HepG2 (cell line): ENCODE results near the gene VPS25. TPM values are rescaled to one million over a fixed set of nuclear protein-coding genes. Genes with fewer than 3 reads are reported as not detected.
A peak's percentile ranks its signal among the peaks of the same experiment; 100 is the strongest.

Experiments
- GABPA ChIP-seq, 2 experiments: IDR thresholded peaks; 2 replicates each; pipeline ENCODE4 v1.6.1; 2011 to 2016; ENCODE audit warnings: low read depth in 2 of 2, low read length in 1 of 2, missing biosample characterization in 1 of 2, missing genetic modification characterization in 1 of 2
- MEIS2 ChIP-seq: sonication (generic); formaldehyde crosslinking; IDR thresholded peaks from 2 replicates; pipeline ENCODE4 v1.9.0; 2021; ENCODE audit warnings: mild to moderate bottlenecking, missing genetic modification reagents
- NCOA5 ChIP-seq: sonication (generic); formaldehyde crosslinking; IDR thresholded peaks from 2 replicates; pipeline ENCODE4 v1.4.0; 2020; ENCODE audit warnings: missing genetic modification reagents
- ZFP82 ChIP-seq: sonication (generic); formaldehyde crosslinking; IDR thresholded peaks from 2 replicates; pipeline ENCODE4 v1.5.1; 2020; ENCODE audit warnings: mild to moderate bottlenecking, missing genetic modification reagents, borderline replicate concordance
- ZNF136 ChIP-seq: sonication (generic); formaldehyde crosslinking; IDR thresholded peaks from 2 replicates; pipeline ENCODE4 v1.8.1; 2022; ENCODE audit warnings: low read depth, mild to moderate bottlenecking, moderate library complexity, missing genetic modification reagents
- ZNF569 ChIP-seq: sonication (generic); formaldehyde crosslinking; IDR thresholded peaks from 2 replicates; pipeline ENCODE4 v1.5.0; 2020; ENCODE audit warnings: mild to moderate bottlenecking, missing genetic modification reagents, moderate library complexity, borderline replicate concordance
- ZNF709 ChIP-seq: sonication (generic); formaldehyde crosslinking; IDR thresholded peaks from 2 replicates; pipeline ENCODE4 v1.5.0; 2020; ENCODE audit warnings: mild to moderate bottlenecking, missing genetic modification reagents
- polyA plus RNA-seq, 8 experiments: library from polyadenylated mRNA; depleted of rRNA in 3 of 8; stranded (reverse) in 7 of 8; unstranded in 1 of 8; fragments of >200 nt; fragmentation: Illumina TruSeq in 4 of 8; extraction: Trizol in 4 of 8; gene quantifications; 2 replicates each; pipeline versions ENCODE4 v1.2.1 to v1.2.3, GENCODE V29; 2011 to 2016; ENCODE audit warnings: low read depth in 4 of 8, missing spikeins in 1 of 8, mixed read lengths in 1 of 8; ENCODE audit not compliant: insufficient read depth in 1 of 8
- total RNA-seq, 5 experiments: library from RNA; depleted of rRNA; stranded (reverse); fragments of >200 nt; fragmentation: Illumina TruSeq; extraction: Trizol; gene quantifications; 2 replicates each; pipeline ENCODE4 v1.2.3, GENCODE V29; 2016; ENCODE audit warnings: low read depth in 1 of 5
- TF ChIP-seq, protein P1 (sequence below): sonication (generic); formaldehyde crosslinking; IDR thresholded peaks from 2 replicates; pipeline ENCODE4 v1.4.0; 2020; ENCODE audit warnings: missing genetic modification reagents, borderline replicate concordance
- TF ChIP-seq, protein P2 (sequence below): sonication (generic); formaldehyde crosslinking; IDR thresholded peaks from 2 replicates; pipeline ENCODE4 v1.5.0; 2020; ENCODE audit warnings: missing genetic modification reagents, mild to moderate bottlenecking, borderline replicate concordance
- TF ChIP-seq, protein P3 (sequence below): IDR thresholded peaks from 2 replicates; pipeline ENCODE4 v1.6.1; 2016; ENCODE audit warnings: low read depth, control low read depth
- TF ChIP-seq, protein P4 (sequence below): sonication (generic); formaldehyde crosslinking; IDR thresholded peaks from 2 replicates; pipeline ENCODE4 v1.4.0; 2020; ENCODE audit warnings: missing genetic modification reagents
- TF ChIP-seq, protein P5 (sequence below): sonication (generic); formaldehyde crosslinking; IDR thresholded peaks from 2 replicates; pipeline ENCODE4 v1.4.0; 2020; ENCODE audit warnings: low read depth, mild to moderate bottlenecking, missing genetic modification reagents

Gene VPS25
- total and polyA plus RNA-seq, 2 of the 13 experiments (the other 11 are each of a cell fraction or from before 2014, with no cell fraction given): 161 to 249 TPM

DNA sequence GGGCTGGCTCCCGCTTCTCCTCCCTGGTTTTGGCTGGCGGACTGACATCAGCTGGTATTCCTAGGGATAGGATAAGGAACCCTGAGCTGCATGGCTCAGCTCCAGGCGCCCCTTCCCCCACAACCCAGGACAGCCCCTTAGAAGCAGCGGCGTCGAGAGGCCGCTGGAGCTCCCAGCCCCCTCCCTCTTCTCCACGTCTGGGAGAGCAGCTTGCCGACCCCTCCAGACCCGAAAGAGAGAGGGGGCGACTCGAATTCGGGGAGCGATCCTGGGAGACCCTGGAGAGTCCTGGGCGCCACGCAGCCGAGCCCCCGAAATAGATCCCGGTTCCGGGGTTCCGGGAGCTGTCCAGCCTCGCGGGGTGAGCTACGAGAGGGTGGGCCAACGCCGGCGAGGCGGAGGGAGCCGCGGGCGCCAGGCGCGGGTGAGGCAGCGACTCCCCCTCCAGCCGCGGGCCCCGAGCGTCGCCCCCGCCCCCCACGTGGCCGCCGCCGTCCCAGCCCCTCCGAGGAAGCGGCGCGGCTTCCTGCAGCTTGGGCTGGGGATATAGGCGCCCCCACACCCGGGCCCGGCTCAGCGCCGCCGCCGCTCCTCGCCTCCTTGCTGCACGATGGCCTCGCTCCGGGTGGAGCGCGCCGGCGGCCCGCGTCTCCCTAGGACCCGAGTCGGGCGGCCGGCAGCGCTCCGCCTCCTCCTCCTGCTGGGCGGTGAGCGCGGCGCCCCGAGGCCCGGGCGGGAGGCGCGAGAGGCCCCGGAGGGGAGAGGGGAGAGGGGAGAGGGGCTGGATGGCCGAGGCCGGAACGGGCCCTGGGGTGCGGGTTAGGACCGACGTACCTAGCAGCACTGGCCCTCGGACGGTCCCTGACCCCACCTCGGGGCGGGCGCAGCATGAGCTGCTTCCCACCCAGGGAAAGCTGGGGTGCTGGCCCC lies 12.3 kb upstream of the VPS25 start, which contains the start of gene RAMP2 (continued):
- TF ChIP-seq, protein P1, sequence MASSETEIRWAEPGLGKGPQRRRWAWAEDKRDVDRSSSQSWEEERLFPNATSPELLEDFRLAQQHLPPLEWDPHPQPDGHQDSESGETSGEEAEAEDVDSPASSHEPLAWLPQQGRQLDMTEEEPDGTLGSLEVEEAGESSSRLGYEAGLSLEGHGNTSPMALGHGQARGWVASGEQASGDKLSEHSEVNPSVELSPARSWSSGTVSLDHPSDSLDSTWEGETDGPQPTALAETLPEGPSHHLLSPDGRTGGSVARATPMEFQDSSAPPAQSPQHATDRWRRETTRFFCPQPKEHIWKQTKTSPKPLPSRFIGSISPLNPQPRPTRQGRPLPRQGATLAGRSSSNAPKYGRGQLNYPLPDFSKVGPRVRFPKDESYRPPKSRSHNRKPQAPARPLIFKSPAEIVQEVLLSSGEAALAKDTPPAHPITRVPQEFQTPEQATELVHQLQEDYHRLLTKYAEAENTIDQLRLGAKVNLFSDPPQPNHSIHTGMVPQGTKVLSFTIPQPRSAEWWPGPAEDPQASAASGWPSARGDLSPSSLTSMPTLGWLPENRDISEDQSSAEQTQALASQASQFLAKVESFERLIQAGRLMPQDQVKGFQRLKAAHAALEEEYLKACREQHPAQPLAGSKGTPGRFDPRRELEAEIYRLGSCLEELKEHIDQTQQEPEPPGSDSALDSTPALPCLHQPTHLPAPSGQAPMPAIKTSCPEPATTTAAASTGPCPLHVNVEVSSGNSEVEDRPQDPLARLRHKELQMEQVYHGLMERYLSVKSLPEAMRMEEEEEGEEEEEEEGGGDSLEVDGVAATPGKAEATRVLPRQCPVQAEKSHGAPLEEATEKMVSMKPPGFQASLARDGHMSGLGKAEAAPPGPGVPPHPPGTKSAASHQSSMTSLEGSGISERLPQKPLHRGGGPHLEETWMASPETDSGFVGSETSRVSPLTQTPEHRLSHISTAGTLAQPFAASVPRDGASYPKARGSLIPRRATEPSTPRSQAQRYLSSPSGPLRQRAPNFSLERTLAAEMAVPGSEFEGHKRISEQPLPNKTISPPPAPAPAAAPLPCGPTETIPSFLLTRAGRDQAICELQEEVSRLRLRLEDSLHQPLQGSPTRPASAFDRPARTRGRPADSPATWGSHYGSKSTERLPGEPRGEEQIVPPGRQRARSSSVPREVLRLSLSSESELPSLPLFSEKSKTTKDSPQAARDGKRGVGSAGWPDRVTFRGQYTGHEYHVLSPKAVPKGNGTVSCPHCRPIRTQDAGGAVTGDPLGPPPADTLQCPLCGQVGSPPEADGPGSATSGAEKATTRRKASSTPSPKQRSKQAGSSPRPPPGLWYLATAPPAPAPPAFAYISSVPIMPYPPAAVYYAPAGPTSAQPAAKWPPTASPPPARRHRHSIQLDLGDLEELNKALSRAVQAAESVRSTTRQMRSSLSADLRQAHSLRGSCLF (CRISPR knock-in tag): no peak
- TF ChIP-seq MEIS2 (CRISPR knock-in tag) (no peak; the same call in 1 of the 2 replicates), ZNF709 (CRISPR knock-in tag) (peak; percentile 52; the same call in 1 of the 2 replicates), GABPA (IDR thresholded peaks at IDR 0.05; ENCODE audit: low read depth, low read length) (no peak), GABPA (CRISPR knock-in tag; IDR thresholded peaks at IDR 0.05; ENCODE audit: low read depth) (no peak), ZNF136 (CRISPR knock-in tag) (no peak), ZFP82 (CRISPR knock-in tag) (peak; percentile 66; the same call in 1 of the 2 replicates), ZNF569 (CRISPR knock-in tag) (no peak), NCOA5 (CRISPR knock-in tag) (no peak)
- TF ChIP-seq, protein P2, sequence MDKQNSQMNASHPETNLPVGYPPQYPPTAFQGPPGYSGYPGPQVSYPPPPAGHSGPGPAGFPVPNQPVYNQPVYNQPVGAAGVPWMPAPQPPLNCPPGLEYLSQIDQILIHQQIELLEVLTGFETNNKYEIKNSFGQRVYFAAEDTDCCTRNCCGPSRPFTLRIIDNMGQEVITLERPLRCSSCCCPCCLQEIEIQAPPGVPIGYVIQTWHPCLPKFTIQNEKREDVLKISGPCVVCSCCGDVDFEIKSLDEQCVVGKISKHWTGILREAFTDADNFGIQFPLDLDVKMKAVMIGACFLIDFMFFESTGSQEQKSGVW (CRISPR knock-in tag): no peak
- TF ChIP-seq, protein P3, sequence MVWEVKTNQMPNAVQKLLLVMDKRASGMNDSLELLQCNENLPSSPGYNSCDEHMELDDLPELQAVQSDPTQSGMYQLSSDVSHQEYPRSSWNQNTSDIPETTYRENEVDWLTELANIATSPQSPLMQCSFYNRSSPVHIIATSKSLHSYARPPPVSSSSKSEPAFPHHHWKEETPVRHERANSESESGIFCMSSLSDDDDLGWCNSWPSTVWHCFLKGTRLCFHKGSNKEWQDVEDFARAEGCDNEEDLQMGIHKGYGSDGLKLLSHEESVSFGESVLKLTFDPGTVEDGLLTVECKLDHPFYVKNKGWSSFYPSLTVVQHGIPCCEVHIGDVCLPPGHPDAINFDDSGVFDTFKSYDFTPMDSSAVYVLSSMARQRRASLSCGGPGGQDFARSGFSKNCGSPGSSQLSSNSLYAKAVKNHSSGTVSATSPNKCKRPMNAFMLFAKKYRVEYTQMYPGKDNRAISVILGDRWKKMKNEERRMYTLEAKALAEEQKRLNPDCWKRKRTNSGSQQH (CRISPR knock-in tag): 0 out of 2 replicates have a peak, but pooled peaks have one; percentile 30
- TF ChIP-seq, protein P4, sequence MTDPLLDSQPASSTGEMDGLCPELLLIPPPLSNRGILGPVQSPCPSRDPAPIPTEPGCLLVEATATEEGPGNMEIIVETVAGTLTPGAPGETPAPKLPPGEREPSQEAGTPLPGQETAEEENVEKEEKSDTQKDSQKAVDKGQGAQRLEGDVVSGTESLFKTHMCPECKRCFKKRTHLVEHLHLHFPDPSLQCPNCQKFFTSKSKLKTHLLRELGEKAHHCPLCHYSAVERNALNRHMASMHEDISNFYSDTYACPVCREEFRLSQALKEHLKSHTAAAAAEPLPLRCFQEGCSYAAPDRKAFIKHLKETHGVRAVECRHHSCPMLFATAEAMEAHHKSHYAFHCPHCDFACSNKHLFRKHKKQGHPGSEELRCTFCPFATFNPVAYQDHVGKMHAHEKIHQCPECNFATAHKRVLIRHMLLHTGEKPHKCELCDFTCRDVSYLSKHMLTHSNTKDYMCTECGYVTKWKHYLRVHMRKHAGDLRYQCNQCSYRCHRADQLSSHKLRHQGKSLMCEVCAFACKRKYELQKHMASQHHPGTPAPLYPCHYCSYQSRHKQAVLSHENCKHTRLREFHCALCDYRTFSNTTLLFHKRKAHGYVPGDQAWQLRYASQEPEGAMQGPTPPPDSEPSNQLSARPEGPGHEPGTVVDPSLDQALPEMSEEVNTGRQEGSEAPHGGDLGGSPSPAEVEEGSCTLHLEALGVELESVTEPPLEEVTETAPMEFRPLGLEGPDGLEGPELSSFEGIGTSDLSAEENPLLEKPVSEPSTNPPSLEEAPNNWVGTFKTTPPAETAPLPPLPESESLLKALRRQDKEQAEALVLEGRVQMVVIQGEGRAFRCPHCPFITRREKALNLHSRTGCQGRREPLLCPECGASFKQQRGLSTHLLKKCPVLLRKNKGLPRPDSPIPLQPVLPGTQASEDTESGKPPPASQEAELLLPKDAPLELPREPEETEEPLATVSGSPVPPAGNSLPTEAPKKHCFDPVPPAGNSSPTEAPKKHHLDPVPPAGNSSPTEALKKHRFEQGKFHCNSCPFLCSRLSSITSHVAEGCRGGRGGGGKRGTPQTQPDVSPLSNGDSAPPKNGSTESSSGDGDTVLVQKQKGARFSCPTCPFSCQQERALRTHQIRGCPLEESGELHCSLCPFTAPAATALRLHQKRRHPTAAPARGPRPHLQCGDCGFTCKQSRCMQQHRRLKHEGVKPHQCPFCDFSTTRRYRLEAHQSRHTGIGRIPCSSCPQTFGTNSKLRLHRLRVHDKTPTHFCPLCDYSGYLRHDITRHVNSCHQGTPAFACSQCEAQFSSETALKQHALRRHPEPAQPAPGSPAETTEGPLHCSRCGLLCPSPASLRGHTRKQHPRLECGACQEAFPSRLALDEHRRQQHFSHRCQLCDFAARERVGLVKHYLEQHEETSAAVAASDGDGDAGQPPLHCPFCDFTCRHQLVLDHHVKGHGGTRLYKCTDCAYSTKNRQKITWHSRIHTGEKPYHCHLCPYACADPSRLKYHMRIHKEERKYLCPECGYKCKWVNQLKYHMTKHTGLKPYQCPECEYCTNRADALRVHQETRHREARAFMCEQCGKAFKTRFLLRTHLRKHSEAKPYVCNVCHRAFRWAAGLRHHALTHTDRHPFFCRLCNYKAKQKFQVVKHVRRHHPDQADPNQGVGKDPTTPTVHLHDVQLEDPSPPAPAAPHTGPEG (CRISPR knock-in tag): no peak; the same call in 1 of the 2 replicates
- TF ChIP-seq, protein P5, sequence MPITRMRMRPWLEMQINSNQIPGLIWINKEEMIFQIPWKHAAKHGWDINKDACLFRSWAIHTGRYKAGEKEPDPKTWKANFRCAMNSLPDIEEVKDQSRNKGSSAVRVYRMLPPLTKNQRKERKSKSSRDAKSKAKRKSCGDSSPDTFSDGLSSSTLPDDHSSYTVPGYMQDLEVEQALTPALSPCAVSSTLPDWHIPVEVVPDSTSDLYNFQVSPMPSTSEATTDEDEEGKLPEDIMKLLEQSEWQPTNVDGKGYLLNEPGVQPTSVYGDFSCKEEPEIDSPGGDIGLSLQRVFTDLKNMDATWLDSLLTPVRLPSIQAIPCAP (CRISPR knock-in tag): no peak; the same call in 1 of the 2 replicates
